Activated T-helper 1 cell treated with Interleukin-2 at 50 U/mL for 16 hours (primary cell): ENCODE results near the gene TNN.

Experiments
- DNase-seq: peaks from one replicate; pipeline ENCODE4 v3.0.0-alpha.2; 2020; ENCODE audit warnings: low read depth

TNN gene

DNA sequence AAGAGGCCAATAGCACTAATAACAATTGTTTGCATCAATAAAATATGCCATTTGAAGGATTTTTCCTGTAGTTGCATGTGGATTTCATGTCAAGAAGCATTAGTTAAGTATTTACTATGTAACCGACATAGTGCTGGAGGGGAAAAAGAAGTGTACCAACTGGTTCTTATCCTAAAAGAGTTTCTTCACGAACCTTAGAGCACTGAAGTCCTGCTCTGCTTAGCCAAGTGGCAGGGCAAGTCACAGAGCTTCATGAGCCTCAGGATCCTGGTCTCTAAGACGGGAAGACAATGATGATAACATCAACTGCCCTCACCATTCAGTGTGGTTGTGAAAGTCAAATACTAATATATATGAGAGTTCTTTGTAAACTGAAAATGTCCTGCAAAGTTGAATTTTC lies 110.8 kb downstream of the TNN start:
- DNase-seq, result no peak

DNA sequence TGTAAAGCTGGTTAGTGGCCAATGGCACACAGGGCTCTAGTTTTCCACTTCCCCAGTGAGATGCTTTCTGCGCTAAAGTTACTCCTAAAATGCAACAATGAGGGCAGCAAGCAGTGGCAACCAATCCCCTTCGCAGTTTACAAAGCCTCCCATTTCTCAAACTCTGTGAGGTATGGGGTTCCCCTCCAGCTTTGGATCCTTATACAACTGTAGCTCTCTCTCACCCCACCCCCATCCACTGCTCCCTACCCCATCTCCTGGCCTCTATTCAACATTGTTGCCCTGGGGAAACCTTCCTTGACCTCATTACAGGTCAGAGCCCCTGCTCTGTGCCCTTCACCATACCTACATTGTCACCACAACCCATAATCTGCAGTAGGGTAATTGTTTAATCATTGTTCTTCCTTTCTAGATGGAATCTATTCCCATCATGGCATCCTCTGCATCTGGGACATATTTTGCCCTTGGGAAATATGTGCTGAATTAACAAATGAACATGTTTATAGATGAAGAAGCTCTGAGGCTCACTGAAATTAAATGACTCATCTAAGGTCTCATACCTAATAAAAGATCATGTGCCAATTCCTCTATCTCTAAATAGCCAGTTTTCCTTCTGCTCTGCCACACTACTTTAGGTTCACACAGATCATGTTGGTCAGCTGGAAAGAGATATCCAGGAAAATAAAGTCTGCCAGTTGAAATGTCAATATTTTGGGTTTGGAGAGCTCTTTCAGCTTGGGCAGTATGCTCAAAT lies 112.4 kb downstream of the TNN start:
- DNase-seq, result no peak

DNA sequence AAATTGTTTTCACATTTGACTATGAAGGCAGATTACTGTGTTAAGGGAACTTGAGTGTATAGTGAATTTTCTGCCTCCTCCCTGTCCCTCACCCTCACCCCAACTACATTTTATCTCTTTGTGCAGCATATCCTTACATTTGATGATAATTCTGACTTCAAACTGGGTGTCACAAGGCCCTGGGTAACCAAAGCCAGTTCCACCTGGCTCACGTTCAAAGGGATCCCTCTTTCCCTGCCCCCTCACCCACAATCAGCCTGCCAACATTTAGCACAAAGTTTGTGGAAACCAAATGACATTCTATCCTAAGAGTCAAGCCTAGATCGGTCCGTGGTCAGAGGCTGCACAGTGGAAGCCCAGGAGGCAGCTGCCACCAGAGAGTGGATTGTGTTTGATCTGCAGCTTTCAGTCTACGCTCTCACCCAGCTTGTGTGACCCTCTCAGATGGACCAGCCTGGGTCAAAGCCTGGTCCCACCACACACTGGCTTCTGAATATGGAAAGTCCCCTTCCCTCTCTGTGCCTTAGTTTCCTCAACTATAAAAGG lies 114.6 kb downstream of the TNN start:
- no peak for DNase-seq

DNA sequence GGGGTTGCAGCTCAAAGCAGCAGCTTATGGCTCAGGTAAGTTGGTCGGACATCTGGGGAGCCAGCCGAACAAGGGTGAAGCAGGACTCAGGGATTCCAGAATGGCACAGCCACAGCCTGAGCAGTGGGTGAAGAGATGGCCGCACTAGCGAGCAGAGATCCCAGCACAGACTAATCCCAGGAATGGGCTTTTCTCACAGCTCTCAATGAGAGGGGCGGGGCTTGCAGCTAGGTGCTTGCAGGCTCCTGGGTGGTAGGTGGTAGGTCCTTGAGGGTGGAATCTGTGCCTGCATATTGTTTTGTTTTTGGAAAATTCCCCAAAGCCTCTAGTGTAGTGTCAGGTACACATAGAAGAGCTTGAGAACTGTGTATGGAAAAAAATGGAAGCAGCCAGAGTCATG lies 116.0 kb downstream of the TNN start:
- no peak for DNase-seq

DNA sequence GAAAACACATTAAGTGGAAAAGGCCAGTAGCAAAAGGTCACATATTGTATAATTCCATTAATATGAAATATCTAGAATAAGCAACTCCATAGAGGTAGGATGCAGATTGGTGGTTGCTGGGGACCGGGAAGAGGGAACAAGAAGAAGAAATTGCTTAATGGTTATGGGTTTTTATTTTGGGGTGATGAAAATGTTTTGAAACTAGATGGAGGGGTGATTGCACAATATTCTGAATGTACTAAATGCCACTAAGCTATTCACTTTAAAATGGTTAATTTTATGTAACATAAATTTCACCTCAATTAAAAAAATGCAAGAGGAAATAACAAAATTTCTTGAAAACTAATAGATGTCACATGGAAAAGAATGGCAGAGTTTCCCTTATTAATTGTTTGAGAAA lies 118.3 kb downstream of the TNN start:
- DNase-seq, result no peak

DNA sequence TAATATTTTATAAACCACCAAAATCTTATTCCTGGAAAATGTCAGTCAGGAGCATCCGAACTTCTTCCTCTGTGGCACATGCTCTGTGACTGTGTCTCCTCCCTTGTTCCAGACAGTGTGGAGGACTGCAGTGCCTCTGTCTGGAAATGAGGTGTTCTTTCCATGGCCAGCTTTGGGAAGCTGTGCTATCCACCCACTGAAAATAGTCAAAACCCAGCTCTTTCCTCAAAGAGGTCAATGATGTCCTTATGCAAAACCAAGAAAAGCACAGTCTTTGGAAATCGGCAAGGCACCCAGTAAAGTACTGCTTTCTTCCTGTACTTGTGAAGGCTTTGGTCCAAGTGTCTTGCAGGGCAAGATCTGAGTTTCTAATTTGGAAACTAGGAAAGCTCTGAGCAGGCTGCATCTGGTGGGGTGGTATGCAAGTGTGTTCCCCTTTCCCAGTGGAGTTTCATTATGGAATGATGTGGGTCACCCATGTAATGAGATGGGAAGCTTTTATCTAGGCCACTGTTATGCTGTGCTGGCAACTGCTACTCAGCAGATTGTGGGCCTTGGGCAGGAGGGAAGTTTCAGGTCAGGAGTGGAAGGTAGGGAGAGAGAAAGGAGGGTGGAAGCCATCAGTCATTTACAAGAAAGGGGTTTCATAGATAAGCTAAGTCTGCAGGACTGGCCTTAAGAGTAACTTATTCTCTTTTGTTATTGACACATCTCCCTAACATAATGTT lies 119.0 kb downstream of the TNN start:
- no peak for DNase-seq

DNA sequence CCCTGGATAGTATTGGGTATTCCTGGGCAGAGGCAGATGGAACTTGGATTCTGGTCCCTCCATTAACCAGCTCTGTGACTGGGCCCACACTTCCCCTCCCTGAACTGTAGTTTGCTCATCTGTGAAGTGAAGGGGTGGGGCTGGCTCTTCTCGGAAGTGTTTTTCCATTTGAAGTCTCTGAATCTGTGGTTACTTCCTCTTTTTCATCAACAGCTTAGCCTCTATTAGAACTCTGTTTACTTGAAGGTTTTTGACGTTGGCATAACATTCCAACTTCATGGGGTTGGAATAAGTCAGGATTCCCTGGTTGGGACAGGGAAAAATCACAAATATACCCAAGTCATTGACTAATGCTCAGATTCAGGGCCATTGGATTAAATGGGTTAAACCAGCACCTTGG lies 121.3 kb downstream of the TNN start:
- DNase-seq, result peak; percentile 35

DNA sequence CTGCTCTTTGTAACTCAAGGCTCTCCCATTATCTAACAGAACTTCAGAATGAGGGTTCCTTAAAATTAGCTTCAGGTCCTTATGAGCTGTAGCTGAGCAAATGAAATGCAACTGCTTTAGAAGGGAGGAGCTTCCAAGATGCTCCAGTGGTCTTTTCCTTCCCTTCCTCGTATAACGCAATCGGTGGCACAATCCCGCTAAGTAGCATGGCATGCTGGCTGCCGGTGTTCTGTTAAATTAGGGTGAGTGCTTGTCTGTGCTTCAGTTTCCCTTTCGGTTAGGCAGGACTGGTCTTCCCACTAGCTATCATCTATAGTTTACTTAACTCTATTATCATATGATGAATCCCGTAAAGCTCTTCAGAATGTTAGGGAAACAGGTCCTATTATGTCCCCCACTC lies 124.0 kb downstream of the TNN start:
- no peak for DNase-seq

DNA sequence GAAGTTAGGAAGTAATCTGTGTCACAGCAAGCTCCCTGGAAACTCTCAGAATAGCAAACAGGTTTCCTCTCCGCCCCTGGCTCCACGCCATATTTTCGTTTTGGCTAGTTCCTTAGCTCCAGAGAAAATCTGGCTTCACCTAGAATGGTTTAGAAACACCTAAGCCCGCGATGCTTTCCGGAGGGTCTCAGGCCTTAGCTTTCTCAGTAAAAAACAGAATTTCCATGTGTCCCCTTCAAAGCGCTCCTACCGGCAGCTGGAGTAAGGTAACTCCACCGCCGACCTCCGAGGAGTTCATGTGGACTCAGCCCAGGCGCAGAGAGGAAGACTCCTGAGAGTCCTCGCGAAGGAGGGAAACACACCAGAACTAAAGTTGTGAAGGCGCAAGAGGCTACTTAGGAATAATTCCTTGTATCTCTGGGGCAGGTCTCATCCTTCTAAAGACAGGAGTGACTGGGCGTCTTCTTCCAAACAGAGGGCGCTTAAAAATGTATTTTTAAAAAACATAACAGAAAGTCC lies 124.5 kb downstream of the TNN start:
- no peak for DNase-seq

DNA sequence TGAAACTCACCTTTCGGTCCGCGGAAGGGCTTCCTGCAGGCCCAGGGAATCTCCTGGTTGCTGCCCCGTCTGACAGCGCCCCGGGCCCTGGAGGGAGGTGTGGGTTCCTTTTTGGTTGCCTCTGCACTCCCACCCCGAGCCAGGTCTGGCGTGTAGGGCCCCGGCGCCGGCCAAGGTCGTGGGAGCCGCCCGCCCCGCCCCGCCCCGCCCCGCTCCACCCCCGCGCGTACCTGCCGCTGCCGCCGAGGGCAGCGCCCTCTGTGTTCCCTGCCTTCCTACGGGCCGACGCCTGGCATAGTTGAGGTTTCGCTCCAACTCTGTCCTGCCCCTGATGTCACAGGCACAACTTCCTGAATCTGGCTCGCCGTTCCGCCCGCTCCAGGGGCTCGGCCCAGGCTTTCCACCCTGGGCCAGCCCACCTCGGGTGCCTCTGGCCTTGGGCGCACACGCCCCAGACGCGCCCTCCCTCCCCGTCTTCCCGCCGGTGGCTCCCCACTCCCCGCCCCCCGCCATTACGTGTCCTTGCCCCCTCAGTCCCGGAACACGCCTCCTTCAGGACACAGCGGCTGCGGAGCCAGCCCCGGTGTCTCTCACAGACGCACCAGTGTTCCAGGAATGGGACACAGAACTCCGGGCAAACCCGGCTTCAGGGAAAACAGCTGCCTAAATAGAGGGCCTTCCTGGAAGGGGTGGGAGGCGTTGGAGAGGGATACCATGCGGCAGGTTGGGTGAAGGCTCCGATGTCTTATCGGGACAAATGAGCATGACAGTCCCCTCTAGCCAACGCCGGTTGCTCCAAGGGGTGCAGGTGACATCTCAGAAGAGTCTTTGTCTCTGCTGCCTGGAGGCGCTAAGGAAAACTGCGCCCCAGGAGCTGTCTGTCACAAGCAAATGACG lies 125.2 kb downstream of the TNN start, which contains the start of gene KIAA0040:
Gene KIAA0040 (minus strand): TSS at position 147 of the 897 bp plus-strand sequence. CDS start 31,763 bp downstream, outside the sequence.
- peak; percentile 43 for DNase-seq

DNA sequence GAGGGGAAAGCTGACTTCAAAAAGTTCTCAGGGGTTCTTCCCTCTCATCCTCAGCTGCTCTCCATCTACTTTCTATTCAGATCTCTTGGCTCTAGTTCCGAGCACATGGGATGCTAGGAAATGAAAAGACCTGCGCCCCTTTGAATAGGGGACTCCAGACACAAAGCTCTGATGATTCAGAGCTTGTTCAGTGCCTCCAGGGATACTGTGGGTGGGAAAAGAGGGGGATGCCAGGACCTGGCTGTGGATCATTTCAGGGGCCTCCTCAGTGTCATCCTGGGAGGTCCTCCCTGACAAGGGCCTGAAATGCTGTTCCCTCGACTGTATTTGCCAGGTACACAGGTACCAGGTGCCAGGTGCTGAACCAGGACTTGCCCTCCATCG lies 125.9 kb downstream of the TNN start:
- no peak for DNase-seq

DNA sequence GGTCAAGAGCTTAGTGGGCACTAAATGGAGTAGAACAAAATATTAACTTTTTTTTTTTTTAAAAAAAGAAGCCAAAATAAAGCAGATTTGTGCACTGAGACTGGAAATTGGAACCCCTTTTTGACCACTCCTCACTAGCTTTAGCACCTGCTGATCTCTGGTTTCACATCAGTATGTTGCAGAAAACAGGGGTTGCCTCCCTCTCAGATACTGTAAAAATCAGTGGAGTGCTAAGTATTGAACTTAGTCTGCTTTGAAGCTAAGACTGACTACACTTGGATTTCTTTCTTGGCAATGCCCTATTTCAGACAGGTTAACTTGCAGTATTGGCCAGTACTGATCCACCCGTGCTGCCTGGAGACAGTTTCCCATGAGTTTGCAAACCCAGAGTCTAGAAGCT lies 127.6 kb downstream of the TNN start:
- no peak for DNase-seq

DNA sequence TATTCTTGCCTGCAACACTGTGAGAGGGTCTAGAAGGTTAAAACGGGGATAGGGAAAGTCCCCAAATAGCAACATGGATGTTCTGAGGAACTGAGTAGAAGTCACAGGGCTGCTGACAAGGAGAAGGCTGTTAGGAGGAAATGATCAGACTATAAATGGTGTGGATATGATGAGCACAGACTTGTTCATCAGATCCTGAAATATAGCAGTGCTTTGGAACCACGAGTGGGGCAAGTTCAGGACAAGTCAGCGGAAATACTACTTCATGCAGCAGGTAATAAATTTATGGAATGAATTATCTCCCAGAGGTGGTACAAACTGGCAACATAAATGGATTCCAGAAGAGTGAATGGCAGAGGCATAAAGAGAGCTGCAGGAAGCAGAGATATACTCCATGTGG lies 128.2 kb downstream of the TNN start:
- DNase-seq, result no peak

DNA sequence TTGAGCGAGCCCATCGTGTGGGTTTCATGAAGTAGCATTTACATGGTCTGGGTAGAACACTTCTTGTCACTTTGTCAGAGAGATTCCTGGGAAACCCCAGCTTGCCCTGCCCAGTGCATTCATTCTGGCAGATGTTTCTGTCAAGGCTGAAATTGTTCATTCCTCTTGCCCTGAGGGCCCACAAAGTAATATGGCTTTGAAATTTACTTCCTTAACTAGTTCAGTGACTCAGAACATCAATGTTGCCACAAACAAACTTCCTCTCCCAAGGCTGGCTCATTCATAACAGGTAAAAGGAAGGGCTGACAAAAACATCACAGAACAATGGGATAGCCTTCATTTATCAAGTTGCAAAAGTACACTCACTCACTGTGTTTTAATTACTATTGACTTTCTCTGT lies 129.9 kb downstream of the TNN start:
- no peak for DNase-seq
